GM20000 (cell line): ENCODE results near the gene SLC12A6.

Experiments
- DNase-seq: peaks from one replicate; pipeline ENCODE4 v3.0.0; 2012; ENCODE audit warnings: low spot score
- TF ChIP-seq, protein P1 (sequence below): IDR thresholded peaks from 2 replicates; pipeline ENCODE4 v1.5.1; 2012; ENCODE audit warnings: mild to moderate bottlenecking, control low read depth; ENCODE audit errors: extremely low read depth, missing control alignments

Gene SLC12A6

DNA sequence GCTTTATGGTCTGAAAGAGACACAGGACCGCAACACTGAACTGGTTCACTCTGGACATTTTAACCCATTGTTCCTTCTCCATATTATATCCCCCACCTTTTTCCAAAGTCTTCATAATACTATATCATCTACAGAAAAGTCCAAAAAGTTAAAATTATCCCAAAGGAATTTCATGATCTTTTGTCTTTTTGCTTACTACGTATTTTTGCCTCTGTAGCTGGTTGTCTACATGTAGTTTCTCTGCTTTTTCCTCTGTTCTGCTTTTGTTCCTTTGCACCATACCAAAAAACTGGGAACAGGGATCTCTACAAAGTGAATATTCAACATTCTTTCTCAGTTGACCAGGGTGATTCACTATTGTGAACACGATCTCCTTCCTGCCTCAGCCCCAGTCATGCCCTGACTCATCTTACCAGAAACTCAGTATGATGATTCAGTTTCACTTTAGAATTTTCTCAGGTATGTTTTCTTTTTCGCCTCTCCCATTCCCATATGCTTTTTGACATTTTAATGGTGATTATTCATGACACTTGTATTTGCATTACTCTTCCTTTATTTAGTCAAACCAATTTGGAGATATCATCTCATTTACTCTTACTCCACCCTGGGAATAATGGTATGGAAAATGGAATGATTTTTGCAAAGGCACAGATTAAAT is 98.3 kb downstream of the SLC12A6 start:
- peak; percentile 17 for DNase-seq
- TF ChIP-seq, protein P1, sequence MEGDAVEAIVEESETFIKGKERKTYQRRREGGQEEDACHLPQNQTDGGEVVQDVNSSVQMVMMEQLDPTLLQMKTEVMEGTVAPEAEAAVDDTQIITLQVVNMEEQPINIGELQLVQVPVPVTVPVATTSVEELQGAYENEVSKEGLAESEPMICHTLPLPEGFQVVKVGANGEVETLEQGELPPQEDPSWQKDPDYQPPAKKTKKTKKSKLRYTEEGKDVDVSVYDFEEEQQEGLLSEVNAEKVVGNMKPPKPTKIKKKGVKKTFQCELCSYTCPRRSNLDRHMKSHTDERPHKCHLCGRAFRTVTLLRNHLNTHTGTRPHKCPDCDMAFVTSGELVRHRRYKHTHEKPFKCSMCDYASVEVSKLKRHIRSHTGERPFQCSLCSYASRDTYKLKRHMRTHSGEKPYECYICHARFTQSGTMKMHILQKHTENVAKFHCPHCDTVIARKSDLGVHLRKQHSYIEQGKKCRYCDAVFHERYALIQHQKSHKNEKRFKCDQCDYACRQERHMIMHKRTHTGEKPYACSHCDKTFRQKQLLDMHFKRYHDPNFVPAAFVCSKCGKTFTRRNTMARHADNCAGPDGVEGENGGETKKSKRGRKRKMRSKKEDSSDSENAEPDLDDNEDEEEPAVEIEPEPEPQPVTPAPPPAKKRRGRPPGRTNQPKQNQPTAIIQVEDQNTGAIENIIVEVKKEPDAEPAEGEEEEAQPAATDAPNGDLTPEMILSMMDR: no peak

DNA sequence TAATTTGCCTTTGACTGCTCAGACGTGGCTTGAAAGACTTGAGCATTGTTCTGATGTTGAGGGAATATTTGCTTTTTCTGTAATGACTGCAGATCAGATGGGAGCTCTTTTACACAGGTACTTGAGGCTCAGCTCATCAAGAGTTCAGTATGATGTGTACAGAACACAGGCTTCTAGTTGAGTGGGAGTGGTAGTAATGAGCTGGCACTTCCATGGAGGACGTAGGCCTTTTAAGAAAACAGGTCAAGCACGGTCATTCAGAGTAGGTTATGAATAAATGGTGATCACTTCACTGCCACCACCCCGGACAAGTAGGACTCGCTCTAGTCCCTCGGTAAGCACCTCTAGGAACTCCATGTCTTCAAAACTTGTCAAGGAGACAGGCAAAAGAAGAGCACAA is 104.0 kb downstream of the SLC12A6 start:
- no peak for DNase-seq
- TF ChIP-seq, protein P1: no peak

DNA sequence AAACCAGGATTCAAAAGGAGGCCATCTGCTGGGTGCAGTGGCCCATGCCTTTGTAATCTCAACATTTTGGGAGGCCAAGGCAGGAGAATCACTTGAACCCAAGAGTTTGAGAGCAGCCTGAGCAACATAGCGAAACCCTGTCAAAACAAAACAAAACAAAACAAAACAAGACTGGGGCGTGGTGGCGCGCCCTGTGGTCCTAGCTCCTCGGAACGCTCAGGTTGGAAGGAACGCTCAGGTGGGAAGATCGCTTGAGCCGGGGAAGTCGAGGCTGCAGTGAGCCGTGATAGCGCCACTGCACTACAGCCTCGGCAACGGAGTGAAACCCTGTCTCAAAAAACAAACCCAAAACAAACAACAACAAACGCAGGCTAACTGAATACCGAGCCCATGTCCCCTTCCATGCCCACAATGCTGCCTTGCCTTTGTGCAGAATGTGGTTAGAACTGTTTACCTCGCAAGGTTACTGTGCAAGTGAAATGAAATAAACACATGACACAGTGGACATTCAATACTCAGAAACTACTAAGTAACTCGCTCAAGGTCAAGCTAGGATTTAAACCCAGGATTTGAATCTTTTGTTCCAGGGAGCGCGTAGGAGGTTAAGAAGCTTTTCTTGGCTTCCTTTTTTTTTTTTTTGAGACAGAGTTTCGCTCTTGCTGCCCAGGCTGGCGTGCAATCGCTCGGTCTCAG is 113.5 kb downstream of the SLC12A6 start:
- TF ChIP-seq, protein P1: no peak

DNA sequence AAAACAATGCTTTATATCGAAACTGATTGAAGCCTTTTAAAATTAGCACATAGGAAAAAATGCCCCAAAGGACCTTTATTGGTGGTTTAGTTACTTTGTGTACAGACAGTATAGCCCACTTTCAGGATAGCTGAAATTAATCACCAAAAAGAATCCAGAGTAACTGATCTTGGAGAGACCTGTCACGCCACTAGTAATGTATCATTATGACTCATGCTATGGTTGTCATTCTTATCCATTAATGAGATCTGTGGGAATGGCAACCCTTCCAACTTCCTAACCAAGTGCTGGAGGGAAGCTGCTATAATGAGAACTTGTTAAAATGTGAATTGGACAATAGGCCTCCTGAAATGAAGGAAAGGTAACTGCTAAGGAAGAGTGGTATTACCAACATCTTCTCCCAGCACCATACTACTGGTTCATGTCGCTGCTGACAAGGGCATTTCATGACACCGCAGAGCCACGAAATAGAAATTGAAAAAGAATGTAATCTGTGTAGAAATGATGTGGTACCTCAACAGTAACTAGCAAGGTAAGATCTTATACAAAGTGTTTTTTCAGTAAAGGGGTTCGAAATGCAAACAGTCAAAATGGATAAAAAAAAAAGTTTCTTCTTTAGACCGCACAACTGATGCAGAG is 119.9 kb downstream of the SLC12A6 start:
- TF ChIP-seq, protein P1: no peak
- DNase-seq: no peak

More for the DNA sequence above, 113.5 kb downstream of the SLC12A6 start:
- no peak for DNase-seq

DNA sequence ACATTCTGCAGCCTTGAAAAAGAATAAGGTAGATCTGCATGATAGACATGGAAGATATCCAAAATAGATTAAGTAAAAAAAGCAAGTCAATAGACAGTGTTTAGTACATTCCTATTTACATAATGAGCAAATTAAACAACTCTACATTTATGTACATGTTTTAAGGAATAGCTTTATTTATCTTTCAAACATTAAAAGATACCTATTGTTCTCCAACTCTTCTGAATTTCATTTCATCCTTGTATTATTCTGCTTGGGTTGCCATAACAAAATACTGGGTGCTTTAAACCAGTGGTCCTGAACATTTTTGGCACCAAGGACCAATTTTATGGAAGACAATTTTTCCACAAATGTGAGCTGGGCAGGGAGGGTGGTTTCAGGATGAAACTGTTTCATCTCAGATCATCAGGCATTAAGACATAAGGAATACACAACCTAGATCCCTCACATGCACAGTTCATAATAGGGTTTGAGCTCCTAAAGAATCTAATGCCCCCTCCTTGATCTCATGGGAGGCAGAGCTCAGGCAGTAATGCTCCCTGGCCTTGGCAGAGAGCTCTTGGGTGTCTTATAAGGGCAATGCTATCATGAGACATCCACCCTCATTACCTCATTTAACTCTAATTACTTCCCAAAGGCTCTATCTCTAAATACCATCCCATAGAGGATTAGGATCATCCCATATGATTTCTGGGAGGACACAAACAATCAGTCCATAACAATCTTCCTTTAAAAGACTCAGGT is 120.9 kb downstream of the SLC12A6 start:
- TF ChIP-seq, protein P1: no peak
- no peak for DNase-seq

DNA sequence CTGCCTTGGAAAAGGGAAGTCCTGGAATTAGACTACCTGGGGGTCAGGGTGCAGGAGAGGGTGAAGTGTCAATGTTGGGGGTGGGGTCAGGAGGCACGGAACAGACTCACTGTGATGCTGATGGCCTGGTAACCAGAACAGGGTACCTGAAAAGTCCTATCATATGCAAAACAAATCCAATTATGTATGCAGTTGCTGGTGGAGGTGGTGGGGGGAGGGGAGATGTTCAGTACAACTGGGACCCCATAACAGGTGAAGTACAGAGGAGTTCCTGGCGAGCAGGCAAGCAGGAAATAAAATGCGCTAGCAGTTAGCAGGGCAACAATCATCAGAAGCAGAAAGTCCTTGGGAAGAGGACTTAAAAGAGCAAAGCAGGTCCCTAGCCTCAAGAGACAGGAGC is 123.4 kb downstream of the SLC12A6 start:
- DNase-seq: no peak
- TF ChIP-seq, protein P1: no peak
